Stimulated activated CD4-positive, alpha-beta T cell treated with anti-CD3 and anti-CD28 coated beads, TNF-alpha, amount 100 ng/mL, for 4 hours (primary cell): Measurements from ENCODE around the gene MAP3K5.
A peak's percentile ranks its signal among the peaks of the same experiment; 100 is the strongest.
"Not testable (repeated sequence)": the region's sequence is repeated elsewhere in the genome, so short reads cannot be mapped to it uniquely, and the experiment has no call there.

ENCODE experiments used
- DNase-seq, 3 experiments: peaks; one replicate each; pipeline ENCODE4 v3.0.0-alpha.2; 2020; ENCODE audit warnings: low read depth in 3 of 3

Gene MAP3K5

GRCh38 chr6:136725124-136725523 lies 67.2 kb downstream of the MAP3K5 start:
- DNase-seq: no peak

- peak in 2 of 3 experiments; percentile 45 to 46 for DNase-seq
Measured at GRCh38 chr6:136723780-136724179, 68.5 kb downstream of the MAP3K5 start.

GRCh38 chr6:136721467-136721866 lies 70.8 kb downstream of the MAP3K5 start:
- no peak for DNase-seq

- no peak for DNase-seq
Measured at GRCh38 chr6:136720045-136720770, 72.1 kb downstream of the MAP3K5 start.

- DNase-seq: no peak
Measured at GRCh38 chr6:136719280-136720044, 72.8 kb downstream of the MAP3K5 start.

GRCh38 chr6:136718476-136718875 lies 73.8 kb downstream of the MAP3K5 start:
- DNase-seq: no peak

- no peak for DNase-seq
Measured at GRCh38 chr6:136717716-136717990, 74.6 kb downstream of the MAP3K5 start.

GRCh38 chr6:136716917-136717715 lies 75.2 kb downstream of the MAP3K5 start:
- no peak for DNase-seq

GRCh38 chr6:136712642-136713041 lies 79.6 kb downstream of the MAP3K5 start:
- not testable (repeated sequence) for DNase-seq

- DNase-seq: no peak
Measured at GRCh38 chr6:136711644-136712043, 80.6 kb downstream of the MAP3K5 start.

- DNase-seq: no peak
Measured at GRCh38 chr6:136710877-136711552, 81.3 kb downstream of the MAP3K5 start.

- no peak for DNase-seq
Measured at GRCh38 chr6:136709429-136709828, 82.8 kb downstream of the MAP3K5 start.

GRCh38 chr6:136706430-136706829 lies 85.8 kb downstream of the MAP3K5 start:
- no peak for DNase-seq

- no peak for DNase-seq
Measured at GRCh38 chr6:136703331-136703865, 88.9 kb downstream of the MAP3K5 start.

- no peak for DNase-seq
Measured at GRCh38 chr6:136701045-136701444, 91.2 kb downstream of the MAP3K5 start.

- DNase-seq: no peak
Measured at GRCh38 chr6:136699358-136699757, 92.9 kb downstream of the MAP3K5 start.

GRCh38 chr6:136696783-136697364 lies 95.4 kb downstream of the MAP3K5 start:
- no peak for DNase-seq

- no peak for DNase-seq
Measured at GRCh38 chr6:136696238-136696637, 96.0 kb downstream of the MAP3K5 start.

GRCh38 chr6:136695412-136695811 lies 96.9 kb downstream of the MAP3K5 start:
- no peak for DNase-seq

- DNase-seq: no peak
Measured at GRCh38 chr6:136693090-136693489, 99.2 kb downstream of the MAP3K5 start.

GRCh38 chr6:136687894-136688293 lies 104.4 kb downstream of the MAP3K5 start:
- not testable (repeated sequence) for DNase-seq
